ENCODE results near the gene SSR4.
"Not testable (repeated sequence)": the region's sequence is repeated elsewhere in the genome, so short reads cannot be mapped to it uniquely, and the experiment has no call there.

The SSR4 gene

GRCh38 chrX:153806999-153807575 lies 12.6 kb downstream of the SSR4 start:
- DNase-seq = no peak

- no peak for DNase-seq
These were observed 13.5 kb downstream of the SSR4 start for GRCh38 chrX:153807976-153808375.

- no peak for DNase-seq
These were observed 17.8 kb downstream of the SSR4 start for GRCh38 chrX:153812220-153812619.

GRCh38 chrX:153813161-153813560 lies 18.7 kb downstream of the SSR4 start:
- DNase-seq = no peak

GRCh38 chrX:153814591-153815315 lies 20.3 kb downstream of the SSR4 start:
- no peak for DNase-seq

- DNase-seq = no peak
These were observed 22.6 kb downstream of the SSR4 start for GRCh38 chrX:153816831-153817690.

GRCh38 chrX:153818064-153818463 lies 23.6 kb downstream of the SSR4 start:
- not testable (repeated sequence) for DNase-seq

- peak in 1 of 2 experiments; percentile 3 for DNase-seq
These were observed 24.3 kb downstream of the SSR4 start for GRCh38 chrX:153818571-153819383.

- no peak for DNase-seq
These were observed 25.0 kb downstream of the SSR4 start for GRCh38 chrX:153819384-153820040.

GRCh38 chrX:153820601-153821000 lies 26.1 kb downstream of the SSR4 start:
- DNase-seq = no peak

- DNase-seq = no peak
These were observed 26.6 kb downstream of the SSR4 start for GRCh38 chrX:153821066-153821465.

- DNase-seq = no peak
These were observed 29.9 kb downstream of the SSR4 start for GRCh38 chrX:153824348-153824747.

GRCh38 chrX:153825042-153825441 lies 30.6 kb downstream of the SSR4 start:
- no peak for DNase-seq

- DNase-seq = no peak
These were observed 32.5 kb downstream of the SSR4 start for GRCh38 chrX:153827016-153827415.

GRCh38 chrX:153827903-153828302 lies 33.4 kb downstream of the SSR4 start:
- no peak for DNase-seq

- no peak for DNase-seq
These were observed 33.8 kb downstream of the SSR4 start for GRCh38 chrX:153828308-153828707.

- DNase-seq = no peak
These were observed 34.5 kb downstream of the SSR4 start for GRCh38 chrX:153828723-153829548.

GRCh38 chrX:153829549-153829798 lies 35.0 kb downstream of the SSR4 start:
- no peak for DNase-seq

- no peak for DNase-seq
These were observed 35.6 kb downstream of the SSR4 start, which contains the start of gene PDZD4 for GRCh38 chrX:153829799-153830639. Gene PDZD4 (minus strand): TSS chrX:153830544. CDS start chrX:153830298, 246 bp downstream.

- no peak for DNase-seq
These were observed 36.4 kb downstream of the SSR4 start for GRCh38 chrX:153830640-153831428.

All from SW 1271 (cell line).